Measurements from ENCODE around the gene GRK5.

DNA sequence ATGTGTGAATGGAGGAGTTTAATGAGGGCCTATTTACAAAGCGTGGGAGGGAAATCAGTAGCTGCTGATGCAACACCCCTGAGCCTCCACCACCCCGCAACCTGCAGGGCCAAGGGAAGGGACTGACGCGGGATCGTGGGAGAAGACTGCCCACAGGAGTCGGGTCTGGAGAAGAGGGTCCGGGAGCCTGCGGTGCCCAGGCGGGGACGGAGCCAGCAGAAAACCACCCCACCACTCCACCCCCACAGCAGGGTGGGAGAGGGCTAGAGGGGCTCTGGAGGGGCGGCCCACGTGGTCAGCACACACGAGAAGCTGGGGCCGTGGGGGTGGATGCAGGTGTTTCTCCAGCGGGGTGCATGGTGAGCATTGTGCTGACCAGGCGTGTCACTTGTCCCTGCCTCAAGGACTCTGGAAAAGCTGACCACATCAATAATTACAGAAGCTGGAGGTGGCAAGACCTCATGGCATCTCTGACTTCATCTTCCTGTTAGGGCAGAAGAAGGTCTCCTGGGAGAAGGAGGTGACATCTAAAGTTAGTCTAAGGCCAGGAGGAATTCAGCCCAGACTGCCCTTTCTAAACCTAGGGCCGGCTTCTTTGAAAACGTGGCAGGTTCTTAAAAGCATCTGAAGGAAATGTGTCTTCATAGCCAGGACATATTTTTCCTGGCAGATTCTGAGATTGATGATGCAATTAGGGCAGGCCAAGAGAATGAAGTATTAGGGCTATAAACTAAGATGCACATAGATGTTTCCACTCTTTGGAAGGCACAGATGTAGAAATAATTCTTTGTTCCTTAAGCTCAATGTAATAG is 184.3 kb downstream of the GRK5 start:
- TF ChIP-seq EZH2phosphoT487 (IDR thresholded peaks at IDR 0.05; ENCODE audit: borderline replicate concordance, low read length): no peak
- TF ChIP-seq, protein P1, sequence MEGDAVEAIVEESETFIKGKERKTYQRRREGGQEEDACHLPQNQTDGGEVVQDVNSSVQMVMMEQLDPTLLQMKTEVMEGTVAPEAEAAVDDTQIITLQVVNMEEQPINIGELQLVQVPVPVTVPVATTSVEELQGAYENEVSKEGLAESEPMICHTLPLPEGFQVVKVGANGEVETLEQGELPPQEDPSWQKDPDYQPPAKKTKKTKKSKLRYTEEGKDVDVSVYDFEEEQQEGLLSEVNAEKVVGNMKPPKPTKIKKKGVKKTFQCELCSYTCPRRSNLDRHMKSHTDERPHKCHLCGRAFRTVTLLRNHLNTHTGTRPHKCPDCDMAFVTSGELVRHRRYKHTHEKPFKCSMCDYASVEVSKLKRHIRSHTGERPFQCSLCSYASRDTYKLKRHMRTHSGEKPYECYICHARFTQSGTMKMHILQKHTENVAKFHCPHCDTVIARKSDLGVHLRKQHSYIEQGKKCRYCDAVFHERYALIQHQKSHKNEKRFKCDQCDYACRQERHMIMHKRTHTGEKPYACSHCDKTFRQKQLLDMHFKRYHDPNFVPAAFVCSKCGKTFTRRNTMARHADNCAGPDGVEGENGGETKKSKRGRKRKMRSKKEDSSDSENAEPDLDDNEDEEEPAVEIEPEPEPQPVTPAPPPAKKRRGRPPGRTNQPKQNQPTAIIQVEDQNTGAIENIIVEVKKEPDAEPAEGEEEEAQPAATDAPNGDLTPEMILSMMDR (conservative IDR thresholded peaks at IDR 0.05; ENCODE audit: low read depth, low read length): no peak
